DND-41 (cell line): ENCODE measurements around the gene TECPR1.

Experiments used
- EZH2 ChIP-seq: IDR thresholded peaks from 3 replicates; pipeline ENCODE4 v1.6.1; 2012; ENCODE audit warnings: borderline replicate concordance, low read depth, mild to moderate bottlenecking, moderate library complexity, low read length, inconsistent platforms; ENCODE audit not compliant: severe bottlenecking
- TF ChIP-seq, protein P1 (sequence below): IDR thresholded peaks from 2 replicates; pipeline ENCODE4 v1.5.1; 2012; ENCODE audit warnings: borderline replicate concordance, low read length, moderate library complexity, mild to moderate bottlenecking; ENCODE audit not compliant: poor library complexity, severe bottlenecking; ENCODE audit errors: extremely low read depth

GRCh38 chr7:98293265-98293664 lies 41.2 kb upstream of the TECPR1 start:
- TF ChIP-seq, protein P1, sequence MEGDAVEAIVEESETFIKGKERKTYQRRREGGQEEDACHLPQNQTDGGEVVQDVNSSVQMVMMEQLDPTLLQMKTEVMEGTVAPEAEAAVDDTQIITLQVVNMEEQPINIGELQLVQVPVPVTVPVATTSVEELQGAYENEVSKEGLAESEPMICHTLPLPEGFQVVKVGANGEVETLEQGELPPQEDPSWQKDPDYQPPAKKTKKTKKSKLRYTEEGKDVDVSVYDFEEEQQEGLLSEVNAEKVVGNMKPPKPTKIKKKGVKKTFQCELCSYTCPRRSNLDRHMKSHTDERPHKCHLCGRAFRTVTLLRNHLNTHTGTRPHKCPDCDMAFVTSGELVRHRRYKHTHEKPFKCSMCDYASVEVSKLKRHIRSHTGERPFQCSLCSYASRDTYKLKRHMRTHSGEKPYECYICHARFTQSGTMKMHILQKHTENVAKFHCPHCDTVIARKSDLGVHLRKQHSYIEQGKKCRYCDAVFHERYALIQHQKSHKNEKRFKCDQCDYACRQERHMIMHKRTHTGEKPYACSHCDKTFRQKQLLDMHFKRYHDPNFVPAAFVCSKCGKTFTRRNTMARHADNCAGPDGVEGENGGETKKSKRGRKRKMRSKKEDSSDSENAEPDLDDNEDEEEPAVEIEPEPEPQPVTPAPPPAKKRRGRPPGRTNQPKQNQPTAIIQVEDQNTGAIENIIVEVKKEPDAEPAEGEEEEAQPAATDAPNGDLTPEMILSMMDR: no peak
- no peak for TF ChIP-seq EZH2
